GM18526 (cell line): Measurements from ENCODE around the gene CTNNB1.

Experiments
- POLR2A ChIP-seq: IDR thresholded peaks from 3 replicates; pipeline ENCODE4 v1.6.1; 2011; ENCODE audit not compliant: insufficient read length; ENCODE audit errors: extremely low read depth

Gene CTNNB1

DNA sequence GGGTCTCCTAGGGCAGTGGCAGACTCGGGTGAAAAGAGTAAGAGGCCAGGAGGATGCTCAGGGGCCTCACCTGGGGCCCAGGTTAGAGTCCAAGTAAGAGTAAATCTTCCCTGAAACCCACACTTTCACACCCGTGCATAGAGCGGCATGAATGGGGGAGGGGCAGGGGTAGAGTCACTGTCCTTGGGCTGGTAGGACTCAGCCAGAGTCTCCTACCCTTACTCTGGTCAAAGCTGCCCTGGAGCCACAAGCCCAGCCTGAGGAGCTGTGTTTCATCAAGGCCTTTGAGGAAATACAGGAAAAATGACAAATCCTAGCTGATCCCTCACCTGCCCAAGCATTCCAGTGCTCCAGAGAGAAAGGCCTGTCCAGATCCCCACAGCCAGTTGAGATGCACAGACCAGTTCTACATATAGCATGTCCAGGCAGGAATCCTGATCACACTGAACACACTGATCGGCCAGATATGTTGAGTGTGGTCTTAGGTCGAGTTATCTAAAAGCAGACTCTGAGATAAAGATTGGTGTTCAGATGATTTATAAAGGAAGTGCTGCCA is 16.7 kb upstream of the CTNNB1 start:
- TF ChIP-seq POLR2A: no peak

DNA sequence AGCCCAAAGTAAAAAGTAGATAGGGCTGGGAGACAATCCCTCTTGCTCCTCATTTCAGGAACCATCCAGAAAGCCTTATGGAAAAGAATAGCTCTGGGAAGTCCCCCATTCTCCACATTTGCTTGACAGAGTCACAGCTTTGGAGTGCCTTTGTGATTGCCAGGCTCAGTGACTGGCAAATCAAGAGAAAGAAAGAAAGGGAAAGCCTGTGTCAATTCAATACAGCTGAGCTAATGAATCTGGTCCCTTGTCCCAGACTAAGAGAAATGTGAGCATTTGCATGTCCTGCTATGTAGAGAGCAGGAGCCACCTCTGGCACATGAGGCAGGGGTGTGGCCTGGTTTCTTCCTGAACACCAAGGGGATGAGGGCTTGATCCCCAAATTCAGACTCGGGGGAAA is 14.9 kb upstream of the CTNNB1 start:
- no peak for TF ChIP-seq POLR2A

DNA sequence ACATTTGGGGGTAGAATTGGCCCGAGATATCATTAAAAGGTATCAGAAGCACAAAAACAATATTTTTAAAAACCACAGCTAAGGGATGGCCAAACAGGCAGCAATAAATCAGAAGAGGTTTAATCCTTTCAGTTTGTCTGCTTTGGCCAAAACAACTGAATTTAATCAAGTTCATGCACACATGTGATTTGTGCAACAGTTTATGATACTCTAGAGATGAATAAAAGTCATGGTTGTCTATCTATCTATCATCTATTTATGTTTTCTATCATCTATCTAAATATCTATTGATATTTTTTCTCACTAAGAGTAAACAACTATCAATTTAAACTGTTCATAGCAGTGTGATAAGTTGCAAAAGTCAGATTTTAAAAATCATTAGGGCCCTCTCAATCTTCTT is 13.0 kb upstream of the CTNNB1 start:
- no peak for TF ChIP-seq POLR2A

DNA sequence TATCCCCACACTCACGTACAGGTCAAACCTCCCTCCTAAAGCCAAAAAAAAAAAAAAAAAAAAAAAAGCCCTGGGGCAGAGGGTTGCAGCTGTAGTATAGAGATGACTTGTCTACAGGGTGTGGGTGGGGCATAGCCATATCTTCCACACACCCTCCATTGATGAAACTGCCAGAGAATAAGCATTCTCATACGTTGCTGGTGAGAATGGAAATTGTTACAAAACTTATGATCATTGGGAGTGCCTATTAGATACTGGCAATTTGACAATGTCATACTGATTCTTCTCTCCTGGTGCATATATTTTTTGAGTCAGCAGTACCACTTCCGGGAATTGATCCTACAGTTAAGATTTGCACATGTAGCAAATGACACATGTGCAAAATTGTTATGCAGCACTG is 11.0 kb upstream of the CTNNB1 start:
- TF ChIP-seq POLR2A: no peak

DNA sequence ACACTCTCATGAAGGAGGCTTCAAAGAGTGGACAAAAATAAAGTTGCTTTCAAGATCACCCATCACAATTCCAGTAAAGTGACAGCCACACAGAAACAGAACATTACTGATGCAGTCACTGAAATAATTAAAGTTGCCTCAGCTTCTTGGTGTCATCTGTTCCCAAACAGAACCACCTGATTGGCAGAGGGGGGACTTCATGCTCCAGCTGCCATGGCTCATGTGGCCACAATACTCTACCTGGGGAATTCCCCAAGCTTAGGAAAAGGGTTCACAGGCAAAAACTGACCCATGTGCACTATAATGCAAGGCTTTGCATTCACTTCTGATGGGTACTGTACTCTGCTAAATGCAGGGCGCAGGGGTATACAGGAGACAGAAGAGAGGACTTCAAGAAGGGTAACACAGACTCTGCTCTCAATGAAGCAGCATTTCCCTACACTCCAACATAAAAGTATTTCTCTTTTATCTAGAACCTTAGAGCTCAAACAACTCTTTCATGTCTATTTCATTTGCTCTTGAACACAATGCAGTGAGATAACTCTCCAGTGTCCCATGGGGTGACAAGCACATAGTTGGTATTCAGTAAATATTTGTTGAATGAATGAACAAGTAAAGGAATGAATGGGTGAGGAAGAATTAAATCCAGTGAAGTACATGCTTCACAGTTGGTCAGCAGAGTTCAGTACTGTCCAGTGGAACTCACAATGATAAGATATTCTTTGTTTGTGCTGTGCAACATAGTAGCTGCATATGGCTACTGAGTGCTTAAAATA is 8.6 kb upstream of the CTNNB1 start:
- no peak for TF ChIP-seq POLR2A

DNA sequence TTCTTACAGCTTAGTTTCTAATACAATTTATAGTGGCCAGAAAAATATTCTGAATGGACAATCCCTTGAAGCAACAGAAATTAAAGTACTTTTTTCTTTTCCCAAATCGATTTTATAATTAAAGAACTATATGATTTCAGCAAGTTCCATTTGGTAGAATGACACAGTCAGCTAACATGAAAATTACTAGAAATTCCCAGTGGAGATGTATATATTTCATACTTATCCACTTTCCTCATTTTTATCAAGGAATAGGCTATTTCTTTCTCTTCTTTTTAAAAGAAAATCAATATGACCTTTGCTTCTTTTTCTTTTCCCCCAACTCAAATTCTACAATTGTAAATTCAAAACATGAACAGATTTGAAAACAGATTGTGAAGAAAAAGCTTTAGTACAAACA is 6.4 kb upstream of the CTNNB1 start:
- no peak for TF ChIP-seq POLR2A

DNA sequence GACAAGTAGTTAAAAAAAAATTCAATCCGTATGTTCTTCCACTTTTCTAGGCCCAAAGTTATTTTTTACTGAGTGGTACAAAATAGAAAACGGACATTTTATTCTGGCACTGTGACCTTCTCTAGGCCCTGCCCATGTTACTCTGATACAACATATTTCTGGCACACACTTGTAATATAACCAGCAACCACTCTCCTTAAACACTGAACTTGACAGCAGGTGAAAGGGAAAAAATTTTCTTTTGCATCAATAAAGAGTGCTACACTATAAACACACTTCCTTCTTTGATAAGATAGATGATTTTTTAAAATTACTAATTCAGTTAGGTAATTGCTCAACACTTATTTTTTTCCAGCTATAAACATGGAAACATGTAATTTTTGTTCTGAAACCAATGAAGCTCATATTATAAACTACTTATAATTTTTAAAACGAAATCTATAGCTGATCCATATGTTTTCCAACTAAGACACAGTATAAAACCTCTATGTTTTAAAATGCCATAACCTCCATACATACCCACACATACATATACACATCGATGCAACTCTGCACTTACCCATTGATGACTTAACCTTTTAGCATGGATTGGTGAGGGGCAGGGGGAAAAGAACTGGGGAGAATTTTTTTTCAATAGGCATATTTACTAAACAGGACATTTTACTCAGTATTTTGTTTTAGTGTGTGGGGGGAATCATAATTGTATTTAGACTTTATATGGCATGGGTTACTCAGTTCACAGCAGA is 5.3 kb upstream of the CTNNB1 start:
- TF ChIP-seq POLR2A: no peak

DNA sequence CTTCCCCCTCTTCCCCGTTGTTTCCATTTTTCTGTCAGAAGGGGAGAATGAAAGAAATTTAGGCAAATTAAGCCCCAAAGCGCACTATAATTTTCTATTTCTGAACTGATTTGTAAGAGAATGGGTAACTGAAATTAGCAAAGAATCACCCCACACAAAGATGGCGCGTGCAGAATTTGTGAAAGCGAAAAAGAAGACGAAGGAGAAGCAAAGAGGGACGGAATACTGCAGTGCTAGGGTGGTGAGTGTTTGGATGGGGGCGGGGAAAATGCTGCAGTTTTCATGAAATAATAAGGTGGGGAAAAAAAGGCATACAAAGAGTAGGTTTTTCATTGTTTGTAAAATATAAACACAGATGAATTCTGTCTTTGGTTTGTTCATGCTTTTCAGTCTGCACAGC is 4.6 kb upstream of the CTNNB1 start:
- no peak for TF ChIP-seq POLR2A

DNA sequence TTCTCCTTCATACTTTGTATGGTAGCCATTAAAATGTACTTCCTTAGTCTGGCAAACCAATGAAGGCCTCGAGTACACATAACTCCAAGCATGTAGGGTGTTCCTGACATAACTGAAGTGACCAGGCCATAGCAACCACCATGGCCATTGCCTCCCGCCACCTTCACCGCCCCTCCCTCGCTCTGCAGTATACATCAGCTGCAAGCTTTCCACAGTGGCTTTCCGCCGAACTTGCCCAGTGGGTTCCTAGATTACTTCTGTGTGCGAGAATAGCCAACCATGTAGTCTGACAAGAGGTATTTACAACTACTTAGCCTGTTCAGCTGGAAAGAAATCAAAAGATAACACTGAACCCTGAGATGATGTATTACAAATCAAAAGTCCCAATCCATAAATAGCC is 3.4 kb upstream of the CTNNB1 start:
- no peak for TF ChIP-seq POLR2A

DNA sequence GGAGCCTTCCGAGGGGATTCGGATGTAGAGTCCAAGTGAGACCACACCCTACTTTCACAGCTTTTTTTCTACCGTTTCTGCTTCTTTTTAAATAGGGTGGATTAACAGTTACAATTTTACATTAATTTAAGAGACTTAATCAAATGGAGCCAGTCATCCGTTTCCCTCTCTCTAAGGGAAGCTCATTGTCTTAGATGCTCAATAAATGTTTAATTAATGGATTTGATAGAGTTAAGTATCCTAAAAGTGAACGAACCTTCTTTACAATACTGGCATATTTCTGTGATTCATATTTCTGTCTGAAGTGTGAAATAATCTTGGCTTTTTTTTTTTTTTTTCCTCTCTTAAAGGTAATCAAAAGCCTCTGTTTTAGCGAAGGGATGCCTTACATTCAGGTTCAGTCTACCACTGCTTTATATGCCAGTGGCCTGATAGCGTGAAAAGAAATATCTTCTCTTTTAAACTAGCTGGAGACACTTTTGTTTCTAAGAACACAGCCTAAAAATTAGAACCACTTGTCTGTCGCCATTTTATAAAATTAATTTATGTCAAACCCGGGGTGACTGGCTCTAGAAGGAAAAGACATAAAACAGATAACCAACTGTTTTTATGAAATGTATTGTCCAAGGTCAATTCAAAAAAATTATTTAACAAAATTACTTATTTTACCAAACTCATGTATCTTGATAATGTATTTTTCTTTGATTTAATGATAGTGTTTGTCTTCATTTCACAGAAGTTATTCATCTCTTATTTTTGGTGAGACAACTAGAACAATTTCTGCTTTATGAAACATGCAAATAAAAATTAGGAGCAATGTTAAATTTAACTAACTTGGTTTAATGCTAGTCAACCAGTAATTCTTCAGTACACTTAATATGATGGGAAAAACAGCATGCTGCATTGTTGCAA is 2.5 kb upstream of the CTNNB1 start:
- no peak for TF ChIP-seq POLR2A

DNA sequence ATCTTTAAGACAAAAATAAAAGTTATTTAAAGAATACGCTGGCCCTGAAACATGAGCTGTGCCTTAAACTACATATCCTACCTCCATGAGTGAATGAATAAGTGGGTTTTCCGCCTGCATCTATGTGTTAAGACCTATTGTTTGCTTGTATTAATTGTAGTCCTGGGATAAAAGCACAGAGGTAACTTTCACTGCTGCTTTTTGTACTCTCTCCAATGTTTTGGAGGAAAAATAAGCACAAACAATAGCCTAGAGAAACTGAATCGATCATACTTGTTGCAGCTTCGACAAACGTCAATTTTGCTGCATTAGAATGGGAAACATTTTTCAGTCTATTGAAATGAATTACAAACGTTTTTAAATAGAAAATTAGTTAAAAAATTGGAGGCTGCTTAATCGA is 1.3 kb upstream of the CTNNB1 start:
- no peak for TF ChIP-seq POLR2A

DNA sequence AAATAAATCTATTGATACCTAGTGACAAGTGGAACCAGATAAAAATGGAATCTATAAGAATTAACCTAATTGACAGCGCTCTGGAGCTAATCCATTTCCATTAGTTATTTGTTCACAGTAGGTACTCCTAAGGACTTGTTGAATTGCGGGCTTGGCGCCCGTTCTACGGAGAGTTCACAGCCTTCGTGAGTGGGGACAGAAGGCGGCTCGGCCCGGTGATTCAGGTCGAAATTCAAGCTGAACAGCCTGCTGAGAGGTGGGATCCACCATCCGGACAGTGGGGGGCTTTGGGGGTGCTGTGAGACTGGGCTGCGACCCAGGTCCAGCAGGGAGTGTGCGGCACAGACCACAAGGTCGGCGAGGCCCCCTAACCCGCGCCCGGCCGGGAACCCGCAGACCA is 779 bp upstream of the CTNNB1 start:
- no peak for TF ChIP-seq POLR2A

DNA sequence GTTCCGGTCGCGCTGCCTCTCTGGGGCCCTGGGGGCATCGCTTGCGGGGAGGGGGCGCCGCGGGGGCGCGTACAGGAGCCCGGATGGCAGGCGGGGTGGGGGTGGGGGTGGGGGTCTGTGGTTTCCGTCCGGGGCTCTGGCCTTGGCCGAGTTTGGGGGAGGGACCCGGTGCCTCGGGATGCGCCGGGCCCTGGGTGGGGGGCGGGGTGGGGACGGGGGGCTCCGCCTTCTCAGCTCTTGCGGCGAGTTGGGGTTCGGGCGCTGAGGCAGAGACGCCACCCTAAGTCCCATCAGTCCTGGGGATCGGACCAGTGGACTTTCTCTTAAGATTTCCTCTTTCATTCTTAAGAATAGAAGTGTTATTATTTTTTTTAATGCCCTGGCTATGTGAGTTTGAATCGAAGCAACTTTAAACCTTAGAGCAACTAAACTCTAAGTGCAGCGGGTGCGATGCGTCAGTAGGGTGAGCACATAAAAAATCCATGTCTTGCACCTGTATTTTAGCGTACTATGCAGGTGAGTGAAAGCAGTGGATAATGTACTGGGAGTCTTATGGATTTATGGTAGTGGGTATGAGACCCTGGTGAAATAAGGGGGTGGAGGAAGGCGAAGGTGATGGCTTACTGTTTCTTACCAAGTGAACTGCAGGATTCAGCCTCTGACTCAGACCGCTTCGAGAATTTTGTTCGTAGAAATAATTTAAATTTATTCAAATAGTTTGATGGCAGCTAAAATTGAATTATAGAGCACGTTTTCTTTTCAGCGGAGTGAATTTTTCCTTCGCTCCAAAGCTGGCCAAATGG is 762 bp downstream of the CTNNB1 start:
- no peak for TF ChIP-seq POLR2A

DNA sequence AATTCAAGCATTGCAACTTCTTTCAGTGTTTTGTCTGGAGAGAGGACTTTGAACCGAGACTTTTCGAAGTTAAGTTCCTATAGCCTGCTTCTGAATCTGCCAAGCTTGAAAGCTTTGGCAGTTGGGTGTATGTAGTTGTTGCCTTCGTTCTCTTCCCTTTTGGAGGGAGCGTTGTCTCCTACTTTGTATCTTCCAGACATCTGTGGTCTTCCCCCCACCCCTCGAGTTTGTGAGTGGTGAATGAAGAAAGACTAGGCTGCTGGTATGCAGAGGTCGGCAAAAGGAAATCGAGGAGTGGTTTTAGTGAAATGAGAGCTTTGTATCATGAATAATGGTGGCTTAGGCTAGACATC is 1.3 kb downstream of the CTNNB1 start:
- no peak for TF ChIP-seq POLR2A
